Esophagus (tissue), 2 donors: Measurements from ENCODE around the gene PRPF19. TPM values are rescaled to one million over a fixed set of nuclear protein-coding genes. Genes with fewer than 3 reads are reported as not detected.

Source experiments
- H3K27ac ChIP-seq, 2 donors: one replicate each; pipeline ENCODE4 v1.5.1; 2013; ENCODE audit warnings: low read depth in 2 of 2, mild to moderate bottlenecking in 2 of 2, inconsistent platforms in 1 of 2, low read length in 1 of 2, moderate library complexity in 1 of 2
- H3K27me3 ChIP-seq, 2 donors: one replicate each; pipeline ENCODE4 v1.6.1; 2013; ENCODE audit warnings: low read length in 2 of 2, control low read depth in 1 of 2, mild to moderate bottlenecking in 1 of 2; ENCODE audit not compliant: insufficient read depth in 2 of 2, control insufficient read depth in 1 of 2
- H3K36me3 ChIP-seq, 2 donors: one replicate each; pipeline ENCODE4 v1.6.1; 2013; ENCODE audit warnings: low read length in 1 of 2; ENCODE audit not compliant: control insufficient read depth in 2 of 2, insufficient read depth in 2 of 2
- H3K4me1 ChIP-seq, 2 donors: one replicate each; pipeline ENCODE4 v1.6.1; 2013; ENCODE audit warnings: low read length in 1 of 2; ENCODE audit not compliant: control insufficient read depth in 2 of 2, insufficient read depth in 2 of 2
- H3K4me3 ChIP-seq, 2 donors: one replicate each; pipeline ENCODE4 v1.5.1; 2013; ENCODE audit warnings: low read length in 2 of 2, mild to moderate bottlenecking in 2 of 2, low read depth in 1 of 2, moderate library complexity in 1 of 2
- H3K9me3 ChIP-seq, 2 donors: one replicate each; pipeline ENCODE4 v1.6.1; 2013; ENCODE audit warnings: mild to moderate bottlenecking in 2 of 2, low read depth in 1 of 2, low read length in 1 of 2, moderate library complexity in 1 of 2; ENCODE audit not compliant: control insufficient read depth in 2 of 2, insufficient read depth in 1 of 2
- WGBS, 2 donors: extraction: QIAGEN DNeasy Blood & Tissue Kit; methylation state at CpG; one replicate each; pipeline ENCODE4 v1.1.7; 2013; 5-methylcytosine and 5-hydroxymethylcytosine counted together
- polyA plus RNA-seq, 2 donors: library from polyadenylated mRNA; stranded (reverse); fragments of 200-250 nt; gene quantifications; one replicate each; pipeline ENCODE4 v1.2.3, GENCODE V29; 2013
- donor health status: healthy with polysubstance abuse.
- donor health status: Bipolar disorder and iron deficiency.

Gene PRPF19
- polyA plus RNA-seq, 2 donors = 55.1 to 78.2 TPM

DNA sequence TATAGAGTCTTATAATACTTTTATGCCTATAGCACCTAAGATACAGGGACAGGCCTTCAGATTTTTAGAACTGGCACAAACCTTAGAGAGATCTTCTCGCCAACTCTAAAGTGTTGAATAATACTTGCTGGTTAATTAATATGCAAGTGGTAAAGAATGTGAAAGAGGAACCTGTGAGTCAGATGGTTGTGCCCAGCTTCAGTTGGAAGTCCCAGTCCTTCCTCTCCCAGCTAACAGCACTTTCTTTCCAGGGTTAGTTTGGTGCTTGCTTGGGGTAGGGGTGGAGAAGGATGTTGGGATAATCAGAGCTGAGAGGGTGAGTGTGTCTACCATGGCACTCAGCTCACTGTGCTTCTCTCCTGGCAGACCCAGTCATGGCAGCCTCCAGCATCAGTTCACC is 12.9 kb upstream of the PRPF19 start:
- Histone ChIP-seq H3K27me3 (no peaks in the 10 kb centered on the region), H3K36me3 (peaks cover 11 to 35% of the 10 kb centered on the region in 2 donors), H3K4me3 (no peak overlapping the region), H3K4me1 (peaks cover 12 to 34% of the 10 kb centered on the region in 2 donors), H3K27ac (peak overlapping the region; percentile 77 to 85), H3K9me3 (no peaks in the 10 kb centered on the region)
- WGBS, 2 donors = 43 to 68% methylated on average over 1 of the region's 1 CpG

DNA sequence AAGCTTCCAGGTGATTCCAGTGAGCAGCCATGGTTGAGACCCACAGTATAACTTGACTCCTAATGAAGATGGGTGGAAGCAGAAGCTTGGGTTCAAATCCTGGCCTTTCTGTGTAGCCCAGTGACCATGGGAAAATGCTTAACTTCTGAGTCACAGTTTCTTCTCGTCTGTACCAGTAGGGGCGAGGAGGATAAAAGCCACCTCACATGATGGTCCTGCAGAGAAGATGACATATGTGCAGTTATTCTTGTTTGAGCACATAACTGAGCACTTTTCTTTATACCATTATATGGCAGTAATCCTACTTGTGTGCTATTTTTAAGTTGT is 12.5 kb upstream of the PRPF19 start:
- Histone ChIP-seq H3K9me3 (no peaks in the 10 kb centered on the region), H3K27ac (peak overlapping the region; percentile 68 to 84), H3K4me1 (peaks cover 11 to 31% of the 10 kb centered on the region in 2 donors), H3K4me3 (no peak overlapping the region), H3K36me3 (peaks cover 11 to 35% of the 10 kb centered on the region in 2 donors), H3K27me3 (no peaks in the 10 kb centered on the region)
- 36 to 53% methylated on average over 2 of the region's 2 CpGs for WGBS, 2 donors

DNA sequence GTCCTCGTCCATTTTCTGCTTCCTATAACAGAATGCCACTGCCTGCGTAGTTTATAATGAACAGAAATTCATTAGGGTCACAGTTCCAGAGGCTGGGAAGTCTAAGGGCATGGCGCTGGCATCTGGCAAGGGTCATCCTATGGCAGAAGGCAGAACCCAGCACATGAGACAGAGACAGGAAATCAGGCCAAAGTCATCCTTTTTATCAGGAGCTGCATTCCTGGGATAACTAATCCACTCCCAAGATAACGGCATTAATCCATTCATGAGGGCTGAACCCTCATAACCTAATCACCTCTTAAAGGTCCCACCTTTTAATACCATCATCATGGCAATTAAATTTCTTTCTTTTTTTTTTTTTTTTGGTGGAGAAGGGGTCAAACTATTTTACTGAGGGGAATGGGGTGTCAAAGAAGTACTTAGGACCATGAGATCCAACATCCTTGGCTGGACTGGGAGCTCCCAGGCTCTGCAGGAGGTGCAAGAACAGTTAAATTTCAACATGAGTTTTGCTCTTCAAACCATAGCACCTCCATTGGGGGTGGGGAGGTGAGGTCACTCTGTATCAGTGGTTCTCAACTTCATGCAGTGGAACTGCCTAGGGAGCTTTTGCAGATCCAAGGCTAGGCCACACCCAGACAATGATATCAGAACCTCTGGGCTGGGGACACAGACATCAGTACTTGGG is 12.0 kb upstream of the PRPF19 start:
- Histone ChIP-seq H3K27me3 (no peaks in the 10 kb centered on the region), H3K9me3 (no peaks in the 10 kb centered on the region), H3K27ac (peak overlapping the region; percentile 68 to 84), H3K4me1 (peaks cover 9 to 27% of the 10 kb centered on the region in 2 donors), H3K4me3 (no peak overlapping the region), H3K36me3 (peaks cover 11 to 35% of the 10 kb centered on the region in 2 donors)
- WGBS, 2 donors = 84 to 85% methylated on average over 4 of the region's 4 CpGs

DNA sequence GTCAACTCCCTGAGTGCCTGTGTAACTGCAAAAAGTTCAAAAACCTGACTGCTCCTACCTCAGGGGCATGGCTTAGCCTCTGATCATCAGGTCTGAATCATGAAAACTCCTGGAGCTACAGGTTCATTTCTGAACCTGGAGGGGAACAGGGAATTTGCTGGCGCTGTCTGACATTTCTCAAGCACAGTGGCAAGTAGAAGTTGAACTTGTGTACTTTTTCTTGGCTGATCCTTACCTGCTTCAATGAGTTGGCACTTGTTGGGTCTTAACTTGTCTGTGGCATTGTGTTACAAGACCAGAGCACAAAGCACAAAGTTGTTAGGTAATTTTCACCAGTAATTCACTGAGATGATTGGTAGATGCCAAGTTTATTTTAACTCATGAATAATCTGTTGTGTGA is 10.9 kb upstream of the PRPF19 start:
- H3K9me3 ChIP-seq = no peaks in the 10 kb centered on the region
- 59 to 74% methylated on average over 1 of the region's 1 CpG for WGBS, 2 donors
- H3K4me3 ChIP-seq = no peak overlapping the region
- peaks cover 8 to 26% of the 10 kb centered on the region in 2 donors for H3K36me3 ChIP-seq
- H3K27me3 ChIP-seq = no peaks in the 10 kb centered on the region
- H3K27ac ChIP-seq = peak overlapping the region; percentile 65 to 86
- peaks cover 9 to 33% of the 10 kb centered on the region in 2 donors for H3K4me1 ChIP-seq

DNA sequence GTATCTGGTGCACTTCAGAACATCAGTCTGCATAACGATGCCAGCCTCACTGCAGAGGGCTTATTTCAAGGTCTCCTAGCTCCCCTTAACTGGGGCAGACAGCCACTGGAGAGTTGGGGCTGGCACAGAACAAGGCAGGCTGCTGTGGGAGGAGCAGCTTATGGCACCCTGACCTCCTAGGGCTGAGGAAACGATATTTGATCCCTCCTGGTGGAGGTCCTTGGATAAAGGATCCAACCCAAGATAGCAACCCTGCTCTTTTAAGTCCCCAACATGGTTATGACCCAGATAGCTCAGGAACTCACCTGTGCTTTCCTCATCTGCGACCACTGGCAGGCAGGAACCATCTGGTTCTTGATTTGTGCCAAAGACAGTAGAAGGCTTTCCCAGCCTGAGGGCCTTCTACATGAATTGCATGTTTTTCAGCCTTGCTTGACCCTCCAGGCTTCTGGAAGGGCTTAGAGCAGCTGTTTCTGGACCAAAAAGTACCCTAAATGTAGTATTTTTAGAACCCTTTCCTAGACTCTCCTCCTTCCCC is 10.4 kb upstream of the PRPF19 start:
- Histone ChIP-seq H3K27ac (peak overlapping the region; percentile 65 to 86), H3K36me3 (peaks cover 5 to 21% of the 10 kb centered on the region in 2 donors), H3K4me1 (peaks cover 9 to 31% of the 10 kb centered on the region in 2 donors), H3K4me3 (no peak overlapping the region), H3K27me3 (no peaks in the 10 kb centered on the region), H3K9me3 (no peaks in the 10 kb centered on the region)
- whole genome bisulfite sequencing, 2 donors = 48 to 55% methylated on average over 3 of the region's 3 CpGs

DNA sequence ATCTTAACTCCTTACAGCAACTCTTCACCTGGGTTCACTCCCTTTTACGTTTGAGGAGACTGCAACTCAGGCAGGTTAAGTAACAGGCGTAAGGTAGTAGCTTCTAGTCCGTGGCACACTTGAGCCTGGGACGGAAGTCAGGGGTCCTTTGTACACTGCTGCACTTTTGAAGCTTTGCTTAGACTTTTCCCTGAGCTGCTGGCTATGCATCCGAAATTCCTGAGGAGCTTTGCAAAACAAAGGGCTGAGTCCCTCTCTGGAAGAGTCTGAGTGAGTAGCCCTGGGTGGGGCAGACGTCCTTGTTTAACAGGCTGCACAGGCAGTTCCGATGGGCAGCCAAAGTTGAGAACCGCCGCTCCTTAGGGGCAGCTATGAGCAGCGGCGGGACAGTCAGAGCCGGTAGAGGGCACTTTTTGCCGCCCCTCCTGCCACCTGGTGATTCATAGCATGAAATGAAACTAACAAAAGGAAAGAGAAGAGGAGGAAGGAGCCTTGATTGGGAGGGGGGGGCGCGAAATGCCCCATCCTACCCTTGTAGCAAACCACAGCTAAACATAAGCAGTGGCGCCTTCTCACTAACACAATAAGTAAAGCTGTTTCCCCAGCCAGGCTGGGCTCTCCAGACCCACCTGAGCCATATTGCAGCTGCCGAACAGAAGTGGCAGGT is 9.0 kb upstream of the PRPF19 start:
- Histone ChIP-seq H3K36me3 (peaks cover 0 to 8% of the 10 kb centered on the region in 2 donors), H3K4me3 (peak overlapping the region; percentile 72 to 91), H3K27ac (peak overlapping the region; percentile 93 to 95), H3K4me1 (peaks cover 9 to 28% of the 10 kb centered on the region in 2 donors), H3K9me3 (no peaks in the 10 kb centered on the region), H3K27me3 (no peaks in the 10 kb centered on the region)
- WGBS, 2 donors = 4% methylated on average over 17 of the region's 17 CpGs

DNA sequence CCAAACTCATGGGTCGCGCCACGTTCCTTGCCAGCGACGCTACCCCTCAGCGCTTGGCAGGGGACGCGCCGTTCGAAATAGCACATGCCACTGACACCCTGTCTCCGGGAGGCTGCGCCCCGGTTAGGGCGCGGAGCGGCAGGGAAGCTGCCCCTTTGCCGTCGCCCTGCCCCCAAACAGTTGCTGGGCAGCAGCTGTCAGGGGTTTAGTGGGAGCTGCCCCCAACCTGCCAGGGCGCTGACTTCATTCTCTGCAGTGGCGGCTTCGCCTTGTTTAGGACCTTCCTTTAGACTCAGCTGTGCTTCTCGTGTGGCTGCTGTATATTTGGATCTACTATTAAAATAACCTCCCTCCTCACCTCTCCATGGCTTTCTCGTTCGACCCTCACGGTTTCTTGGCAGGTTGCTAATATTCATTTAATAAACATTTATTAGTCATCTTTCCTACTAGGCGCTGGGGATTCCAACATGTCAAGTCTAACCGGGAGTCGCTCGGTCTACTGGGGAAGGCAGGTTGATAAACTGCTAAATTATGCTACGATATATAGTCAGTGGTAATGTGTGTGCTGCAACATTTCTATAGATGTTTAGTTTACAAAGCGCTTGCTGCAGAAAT is 8.4 kb upstream of the PRPF19 start:
- H3K4me3 ChIP-seq = peak overlapping the region; percentile 72 to 91
- H3K9me3 ChIP-seq = no peaks in the 10 kb centered on the region
- 0% methylated on average over 29 to 31 of the region's 31 CpGs for WGBS, 2 donors
- peaks cover 0 to 3% of the 10 kb centered on the region in 2 donors for H3K36me3 ChIP-seq
- peak overlapping the region; percentile 93 to 95 for H3K27ac ChIP-seq
- H3K4me1 ChIP-seq = peaks cover 7 to 25% of the 10 kb centered on the region in 2 donors
- H3K27me3 ChIP-seq = no peaks in the 10 kb centered on the region

DNA sequence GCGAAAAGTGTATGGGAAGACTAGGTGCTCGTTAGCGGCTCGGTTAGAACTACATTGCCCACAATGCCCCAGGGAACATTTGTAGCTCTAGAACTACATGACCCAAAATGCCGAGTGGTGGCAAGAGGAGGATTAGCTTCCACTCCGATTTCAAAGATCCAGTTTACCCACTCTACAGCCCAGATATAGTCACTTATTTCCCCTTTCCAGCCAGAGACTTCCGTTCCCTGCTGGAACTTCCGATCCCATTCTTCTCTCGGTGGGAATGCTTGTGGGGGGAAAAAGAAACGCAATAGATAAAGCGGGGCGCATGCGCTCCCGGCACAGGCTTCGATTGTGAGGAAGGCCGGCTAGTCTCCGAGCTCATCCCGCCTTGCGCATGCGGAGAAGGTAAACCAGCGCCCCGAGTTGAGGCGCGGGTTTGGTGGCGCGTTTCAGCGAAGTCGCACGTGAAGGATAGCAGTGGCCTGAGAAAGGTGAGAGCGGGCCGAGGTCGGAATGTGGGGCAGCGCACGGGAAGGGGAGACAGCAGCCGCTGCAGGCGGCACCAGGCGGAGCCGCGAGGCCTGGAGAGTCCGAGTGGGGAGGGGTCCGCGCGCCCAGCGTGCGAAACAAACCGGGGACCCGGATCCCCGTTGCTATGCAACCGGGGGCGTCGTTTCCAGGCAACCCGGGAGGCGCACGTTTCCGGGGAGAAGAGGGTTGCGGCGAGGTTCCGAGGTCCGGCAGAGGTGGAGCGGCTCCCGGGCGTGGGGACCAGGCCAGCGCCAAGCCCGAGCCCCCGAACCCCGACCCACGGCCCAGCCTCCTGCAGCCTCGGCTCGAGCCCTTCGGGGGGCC is 7.6 kb upstream of the PRPF19 start, which contains the start of gene TMEM109:
Gene TMEM109 (plus strand): TSS at position 366 of the 840 bp plus-strand sequence. CDS start 5,536 bp downstream, outside the sequence.
- no peaks in the 10 kb centered on the region for H3K27me3 ChIP-seq
- peaks cover 3 to 21% of the 10 kb centered on the region in 2 donors for H3K4me1 ChIP-seq
- no peaks in the 10 kb centered on the region for H3K9me3 ChIP-seq
- peak within 1 kb of the TSS; percentile 72 to 91 for H3K4me3 ChIP-seq
- WGBS, 2 donors = 0% methylated on average over 64 to 70 of the region's 70 CpGs
- no peaks in the 10 kb centered on the region for H3K36me3 ChIP-seq
- peak within 1 kb of the TSS; percentile 93 to 95 for H3K27ac ChIP-seq
